SH-SY5Y (cell line): ENCODE data around the gene RIN2.

Experiments used
- GATA2 ChIP-seq: IDR thresholded peaks from 2 replicates; pipeline ENCODE4 v1.6.1; 2011; ENCODE audit warnings: mild to moderate bottlenecking, low read depth, low read length
- GATA3 ChIP-seq: IDR thresholded peaks from 2 replicates; pipeline ENCODE4 v1.6.1; 2011; ENCODE audit warnings: low read depth, mild to moderate bottlenecking, low read length, moderate library complexity

DNA sequence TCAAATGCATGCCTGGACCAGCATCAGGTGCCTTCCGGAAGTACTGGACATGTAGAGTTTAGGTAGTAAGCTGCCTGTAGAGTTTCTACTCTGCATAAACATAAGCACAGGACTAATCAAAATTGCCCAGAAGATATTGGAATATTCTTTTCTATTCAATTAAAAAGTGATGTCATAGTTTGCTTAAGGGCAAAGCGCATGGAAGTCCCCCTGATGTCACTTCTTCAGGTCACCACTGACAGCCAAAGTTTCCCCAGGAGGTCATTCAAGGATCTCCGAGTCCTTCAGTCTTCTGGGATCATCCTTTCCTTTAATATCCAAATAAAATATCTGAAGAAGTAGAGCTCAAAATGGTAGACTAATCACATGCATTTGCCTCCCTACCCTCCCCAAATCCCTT, 17.5 kb upstream of the RIN2 start:
- TF ChIP-seq GATA2 (no peak), GATA3 (no peak)
